Measurements from ENCODE around the gene DENND4C.
A peak's percentile ranks its signal among the peaks of the same experiment; 100 is the strongest.

The DENND4C gene

DNA sequence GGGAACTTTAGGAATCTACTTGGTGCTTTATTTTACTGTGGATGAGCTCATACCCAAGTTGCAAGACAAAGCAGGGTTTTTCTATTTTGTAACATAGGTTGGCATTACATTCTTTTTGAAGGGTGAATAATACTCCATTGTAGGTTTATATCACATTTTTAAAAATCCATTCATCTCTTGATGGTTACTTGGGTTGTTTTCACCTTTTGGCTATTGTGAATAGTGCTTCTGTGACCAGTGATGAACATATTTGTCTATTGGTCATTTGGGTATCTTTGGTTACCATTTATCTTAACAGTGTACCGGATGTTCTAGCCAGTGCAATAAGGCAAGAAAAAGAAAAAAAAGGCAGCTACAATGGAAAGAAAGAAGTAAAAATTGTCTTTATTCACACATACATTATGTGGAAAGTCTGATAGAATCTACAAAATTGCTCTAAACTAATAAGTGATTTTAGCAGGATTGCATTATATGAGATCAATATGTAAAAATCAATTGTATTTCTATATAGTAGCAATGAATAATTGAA, 40.0 kb downstream of the DENND4C start:
- peak in 1 of 2 donors; percentile 8 for DNase-seq

DNA sequence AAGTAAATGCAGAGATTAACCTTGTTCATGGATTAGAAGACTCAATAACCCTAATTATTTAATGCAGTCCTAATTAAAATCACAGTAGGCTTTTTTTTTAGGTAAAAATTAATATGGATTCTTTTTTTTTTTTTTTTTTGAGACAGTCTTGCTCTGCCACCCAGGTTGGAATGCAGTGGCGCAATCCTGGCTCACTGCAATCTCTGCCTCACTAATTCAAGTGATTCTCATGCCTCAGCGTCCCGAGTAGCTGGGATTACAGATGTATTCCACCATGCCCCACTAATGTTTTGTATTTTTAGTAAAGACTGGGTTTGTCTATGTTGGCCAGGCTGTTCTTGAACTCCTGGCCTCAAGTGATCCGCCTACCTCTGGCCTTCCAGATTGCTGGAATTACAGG, 40.6 kb downstream of the DENND4C start:
- no peak for DNase-seq

DNA sequence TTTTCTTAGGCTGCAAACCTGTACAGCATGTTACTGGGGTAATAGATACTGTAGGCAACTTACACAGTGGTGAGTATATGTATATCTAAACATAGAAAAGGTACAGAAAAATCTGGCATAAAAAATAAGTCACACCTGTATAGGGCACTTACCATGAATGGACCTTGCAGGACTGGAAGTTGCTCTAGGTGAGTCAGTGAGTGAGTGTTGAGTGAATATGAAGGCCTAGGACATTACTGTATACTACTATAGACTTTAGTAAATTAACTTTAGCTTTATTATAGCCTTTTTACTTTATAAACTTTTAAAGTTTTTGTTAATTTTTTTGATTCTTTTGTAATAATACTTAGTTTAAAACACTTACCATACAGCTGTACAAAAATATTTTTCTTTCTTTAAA, 51.3 kb downstream of the DENND4C start:
- DNase-seq, result no peak

- no peak for DNase-seq
These were observed 52.7 kb downstream of the DENND4C start for GRCh38 chr9:19283072-19283710.

DNA sequence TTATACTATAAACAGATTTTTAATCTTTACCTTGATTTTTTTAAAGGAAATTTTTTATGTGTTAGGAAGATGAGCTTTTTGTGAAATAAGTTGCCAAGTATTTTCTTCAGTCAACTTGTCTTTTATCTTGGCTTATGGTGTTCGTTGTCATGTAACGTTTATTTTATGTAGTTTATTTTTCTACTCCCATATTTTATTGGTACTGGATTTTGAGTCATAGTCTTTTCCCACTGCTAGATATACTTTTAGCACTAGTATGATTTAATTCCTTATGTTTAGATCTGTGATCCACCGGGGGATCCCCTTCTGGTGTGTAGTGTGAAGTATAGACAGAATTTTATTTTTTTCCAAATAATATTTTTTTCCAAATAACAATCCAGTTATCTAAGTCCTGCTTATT, 54.2 kb downstream of the DENND4C start:
- no peak for DNase-seq

GRCh38 chr9:19286634-19287188, 56.2 kb downstream of the DENND4C start:
- DNase-seq, result no peak

DNA sequence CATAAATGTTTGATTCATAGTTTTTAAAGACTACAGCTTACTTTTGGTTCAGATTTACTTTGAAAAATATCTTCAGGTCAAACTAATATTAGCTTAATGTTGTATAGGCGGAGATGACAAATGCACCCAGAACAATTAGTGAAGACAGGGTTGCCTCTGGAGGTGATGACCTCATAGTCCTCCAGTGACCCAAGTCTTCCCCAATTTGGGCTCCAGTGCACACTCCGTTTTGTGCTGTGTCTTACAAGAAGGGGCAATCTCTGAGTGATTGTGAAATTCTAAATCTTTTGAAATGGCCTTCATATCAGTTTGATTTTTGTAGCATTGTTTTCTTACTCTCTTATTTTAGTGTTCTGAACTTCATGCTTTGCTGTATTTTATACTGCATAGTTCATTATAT, 57.6 kb downstream of the DENND4C start:
- peak; percentile 15 to 26 for DNase-seq

DNA sequence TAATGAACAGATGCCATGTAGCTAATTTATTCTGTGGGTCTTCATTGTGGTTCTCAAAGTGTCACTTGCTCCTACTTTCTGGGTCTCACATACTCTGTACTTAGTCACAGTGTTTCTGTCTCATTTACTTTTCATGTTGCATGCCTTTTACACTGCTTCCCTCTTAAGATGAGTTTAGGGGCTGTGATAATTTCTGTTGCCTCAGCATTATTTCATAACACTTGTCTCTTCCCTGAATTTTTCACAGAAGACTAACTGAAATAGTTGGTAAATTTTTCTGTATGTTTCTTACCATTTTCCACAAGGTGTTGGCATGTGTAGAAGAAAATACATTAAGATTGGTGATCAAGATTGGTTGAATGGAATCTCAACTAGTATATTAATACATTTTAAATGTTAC, 59.6 kb downstream of the DENND4C start:
- DNase-seq, result no peak

GRCh38 chr9:19294219-19294618, 63.7 kb downstream of the DENND4C start:
- no peak for DNase-seq

DNA sequence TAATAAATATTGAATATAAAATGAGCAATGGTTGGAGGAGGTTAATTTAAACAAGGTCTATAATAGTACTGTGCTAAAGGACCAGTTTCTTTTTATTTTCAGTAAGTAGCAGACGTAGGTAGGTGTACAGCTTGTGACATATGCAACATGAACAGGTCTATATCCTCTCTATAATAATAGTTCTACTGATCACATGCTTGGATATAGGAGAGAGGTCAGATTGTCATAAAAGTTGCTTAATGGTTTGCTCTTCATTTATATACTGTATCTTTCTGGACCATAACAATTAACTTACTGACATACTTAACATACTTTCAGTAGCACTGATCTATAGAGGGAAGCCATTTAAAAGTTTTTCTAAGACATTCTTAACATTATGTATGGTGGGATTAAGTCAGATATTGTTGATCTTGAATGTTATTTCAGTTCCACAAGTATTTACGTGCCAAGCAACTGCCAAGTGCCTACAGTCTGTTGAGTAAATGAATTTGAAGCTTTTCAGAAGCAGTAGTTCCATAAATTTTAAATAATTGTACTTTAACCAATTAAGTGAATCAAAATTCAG, 68.0 kb downstream of the DENND4C start:
- no peak for DNase-seq

- no peak for DNase-seq
These were observed 72.7 kb downstream of the DENND4C start for GRCh38 chr9:19303216-19303615.

GRCh38 chr9:19306568-19306967, 76.1 kb downstream of the DENND4C start:
- no peak for DNase-seq

GRCh38 chr9:19310246-19310645, 79.8 kb downstream of the DENND4C start:
- DNase-seq, result no peak

- no peak for DNase-seq
These were observed 83.1 kb downstream of the DENND4C start for GRCh38 chr9:19313573-19313972.

- DNase-seq, result no peak
These were observed 90.0 kb downstream of the DENND4C start for GRCh38 chr9:19320495-19320894.

DNA sequence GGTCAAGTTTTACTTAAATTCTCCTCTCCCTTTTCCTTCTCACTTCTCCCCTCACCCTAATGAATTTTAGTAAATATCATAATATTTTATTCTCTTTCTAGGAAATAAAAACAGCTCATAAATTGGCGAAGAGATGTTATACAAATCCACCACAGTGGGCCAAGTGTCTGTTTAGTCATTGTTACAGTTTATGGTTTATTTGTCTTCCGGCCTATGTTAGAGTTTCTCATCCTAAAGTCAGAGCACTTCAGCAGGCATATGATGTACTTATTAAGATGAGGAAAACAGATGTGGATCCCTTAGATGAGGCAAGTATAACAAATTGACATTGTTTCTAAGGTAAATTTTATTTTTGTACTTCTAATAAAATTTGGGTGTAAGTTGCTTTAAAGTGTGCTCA, 101.4 kb downstream of the DENND4C start:
- no peak for DNase-seq

DNA sequence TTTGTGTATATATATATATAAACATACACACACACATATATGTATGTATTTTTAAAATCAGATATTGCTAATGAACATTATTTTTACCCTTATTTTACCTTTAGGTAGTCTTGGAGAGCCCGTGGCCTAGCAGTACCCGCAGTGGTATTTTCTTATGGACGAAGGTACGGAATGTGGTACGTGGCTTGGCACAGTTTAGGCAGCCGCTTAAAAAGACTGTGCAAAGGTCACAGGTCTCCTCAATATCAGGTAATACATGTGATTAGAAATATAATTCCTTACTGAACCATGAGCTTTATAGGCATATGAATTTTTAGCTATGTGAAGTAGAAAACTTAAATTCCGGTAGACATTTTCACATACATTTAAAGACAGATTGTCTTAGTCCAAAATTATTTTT, 105.7 kb downstream of the DENND4C start:
- DNase-seq, result no peak

DNA sequence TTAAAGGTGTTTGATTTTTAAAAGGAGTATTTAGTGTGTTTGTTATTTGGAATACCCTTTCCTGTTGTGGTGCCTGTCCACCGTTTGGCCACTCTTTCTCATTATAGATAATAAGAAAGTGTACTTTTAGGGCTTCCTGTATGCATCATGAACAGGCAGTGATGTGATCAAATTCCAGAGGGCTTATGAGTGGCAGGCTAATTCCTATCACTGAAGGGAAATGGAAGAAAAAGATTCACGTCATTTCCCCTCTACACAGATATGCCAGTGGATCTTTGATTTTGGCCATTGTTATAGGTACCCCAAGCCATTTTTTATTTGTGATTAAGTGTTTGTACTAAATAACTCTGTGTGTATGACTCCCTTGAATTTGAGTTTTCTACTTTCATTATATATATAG, 112.5 kb downstream of the DENND4C start:
- no peak for DNase-seq

DNA sequence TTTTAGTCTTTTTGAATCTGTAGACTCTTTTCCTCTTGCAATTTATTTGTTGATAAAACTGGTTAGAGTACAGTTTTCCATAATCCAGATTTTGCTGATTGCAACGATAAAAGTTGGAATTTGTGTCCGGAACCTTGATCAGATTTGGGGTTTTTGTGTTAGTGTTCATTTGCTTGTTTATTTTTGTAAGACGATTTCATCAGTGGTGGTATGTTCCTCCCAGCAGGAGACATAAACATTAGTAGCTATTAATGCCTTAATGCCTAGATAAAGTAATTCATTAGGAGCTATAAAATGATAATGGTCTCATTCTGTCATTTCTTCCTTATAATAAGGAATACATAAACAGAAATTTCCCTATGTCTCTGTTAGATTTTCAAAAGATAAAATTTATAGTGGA, 128.2 kb downstream of the DENND4C start:
- DNase-seq, result no peak

DNA sequence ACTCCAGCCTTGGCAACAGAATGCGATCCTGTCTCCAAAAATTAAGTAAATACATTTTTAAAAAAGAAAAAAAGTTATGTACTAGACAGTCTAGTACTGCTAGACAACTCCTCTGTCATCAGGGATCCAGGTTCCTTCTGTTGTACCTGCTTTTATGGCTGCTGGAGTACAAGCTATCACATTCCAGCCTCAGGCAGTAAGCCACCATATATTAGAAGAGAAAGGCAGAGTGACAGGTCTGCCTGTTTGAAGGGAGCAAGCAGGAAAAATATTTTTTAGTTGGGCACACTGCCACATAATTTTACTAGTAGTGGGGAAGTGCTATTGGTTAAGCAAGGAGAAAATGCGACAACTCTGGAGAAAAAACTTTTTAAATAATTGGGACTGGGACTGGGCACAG, 138.6 kb downstream of the DENND4C start:
- DNase-seq, result no peak

DNA sequence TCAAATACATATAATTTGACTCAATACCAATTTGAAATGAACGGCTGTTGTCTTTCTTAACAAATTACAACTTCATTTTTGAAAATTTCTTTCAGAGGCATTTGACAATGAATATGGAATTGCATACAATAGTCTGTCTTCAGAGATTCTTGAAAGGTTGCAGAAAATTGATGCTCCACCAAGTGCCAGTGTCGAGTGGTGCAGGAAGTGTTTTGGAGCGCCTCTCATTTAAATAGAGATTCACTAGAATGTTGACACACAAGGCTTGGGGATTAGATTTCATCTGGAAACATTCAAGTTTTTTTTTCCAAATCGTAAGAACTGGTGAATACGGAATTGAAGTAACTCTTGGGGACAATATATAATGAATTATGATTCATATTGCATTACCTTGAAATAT, 141.4 kb downstream of the DENND4C start:
- no peak for DNase-seq

- DNase-seq, result no peak
These were observed 142.1 kb downstream of the DENND4C start for GRCh38 chr9:19372567-19372966.

GRCh38 chr9:19373527-19373926, 143.0 kb downstream of the DENND4C start:
- no peak for DNase-seq

DNA sequence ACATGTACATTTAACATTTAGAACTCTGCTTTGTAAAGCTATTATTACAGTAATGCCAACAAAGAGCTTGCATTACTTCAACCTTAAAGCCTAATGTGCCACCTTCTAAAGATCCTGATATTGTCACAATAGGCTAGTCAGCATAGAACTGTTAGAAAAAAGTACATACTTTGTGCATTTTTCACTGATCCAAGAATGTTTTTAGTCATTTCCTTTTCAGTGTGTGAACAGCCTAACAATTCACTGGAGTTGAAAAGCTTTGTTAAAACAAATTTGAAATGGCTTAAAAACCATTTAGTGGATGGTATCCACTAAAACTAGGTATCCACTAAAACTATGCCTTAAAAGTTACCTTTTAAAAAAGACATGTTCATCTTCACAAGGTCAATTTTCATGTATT, 145.0 kb downstream of the DENND4C start:
- DNase-seq, result no peak

GRCh38 chr9:19376931-19377330, 146.4 kb downstream of the DENND4C start:
- no peak for DNase-seq
